ENCODE results near the gene SUN3. TPM values are rescaled to one million over a fixed set of nuclear protein-coding genes. Genes with fewer than 3 reads are reported as not detected.

The SUN3 gene
- total and polyA plus RNA-seq, 9 of the 15 experiments (the other 6 are each of a cell fraction or from before 2014, with no cell fraction given), result 0.04 to 0.06 TPM; not detected in 7

DNA sequence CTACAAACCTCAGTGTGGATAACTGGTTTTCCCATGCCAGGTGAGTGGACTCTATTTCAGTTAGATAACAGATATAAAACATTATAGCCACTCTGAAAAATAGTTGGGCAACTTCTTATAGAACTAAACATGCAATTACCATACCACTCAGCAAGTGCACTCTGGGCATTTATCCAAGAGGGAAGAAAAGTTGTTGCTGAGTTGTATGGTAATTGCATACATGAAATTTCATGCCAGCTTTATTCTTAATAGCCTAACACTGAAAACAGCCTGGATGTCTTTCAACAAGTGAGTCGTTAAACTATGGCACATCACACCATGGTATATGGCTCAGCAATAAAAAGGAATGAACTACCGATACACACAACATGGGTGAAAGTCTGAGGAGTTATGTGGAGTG, 49.6 kb upstream of the SUN3 start:
- Histone ChIP-seq H3K27me3 (ENCODE audit: control insufficient read depth in 2 of 2, insufficient read depth in 2 of 2, low read length in 2 of 2) (peaks cover 0 to 2% of the 10 kb centered on the region in 2 experiments; a peak in 1 of 5 replicates), H3K27ac (ENCODE audit: extremely low read depth, low read depth, low read length) (no peak overlapping the region), H3K9me1 (ENCODE audit: control insufficient read depth, insufficient read depth, low read length) (no peaks in the 10 kb centered on the region), H3K79me2 (ENCODE audit: control insufficient read depth, insufficient read depth, low read length) (no peaks in the 10 kb centered on the region), H3K4me3 (no peak overlapping the region), H3K9ac (ENCODE audit: insufficient read depth in 1 of 2, low read depth in 2 of 2, low read length in 2 of 2) (no peak overlapping the region), H2AFZ (ENCODE audit: low read depth, low read length) (no peak overlapping the region), H4K20me1 (replicated peaks; ENCODE audit: control insufficient read depth, insufficient read depth, low read length) (0 out of 2 replicates have a peak, but pooled peaks cover 4% of the 10 kb centered on the region), H3K9me3 (replicated peaks; ENCODE audit: control insufficient read depth, insufficient read depth, low read depth, low read length) (no peaks in the 10 kb centered on the region), H3K4me1 (replicated peaks in 1 of 2; ENCODE audit: control insufficient read depth in 2 of 2, insufficient read depth in 2 of 2, low read length in 2 of 2) (no peaks in the 10 kb centered on the region), H3K4me2 (ENCODE audit: insufficient read depth, low read length) (no peak overlapping the region), H3K36me3 (ENCODE audit: control insufficient read depth, insufficient read depth, low read length) (no peaks in the 10 kb centered on the region)
- ATAC-seq, result no peak
- CTCF ChIA-PET (ENCODE audit: low intra/inter-chr PET ratio), result no interaction called here
- intact Hi-C loops (cut with micrococcal nuclease) (no loop called here), in situ Hi-C loops (cut with MboI) (no loop called here)
- FAIRE-seq, result no peak
- TF ChIP-seq ZNF224 (CRISPR knock-in tag; IDR thresholded peaks at IDR 0.05) (no peak), ZNF589 (CRISPR knock-in tag; IDR thresholded peaks at IDR 0.05; ENCODE audit: low read depth) (no peak), HDAC8 (tag; IDR thresholded peaks at IDR 0.05) (no peak), ZNF134 (CRISPR knock-in tag; conservative IDR thresholded peaks at IDR 0.05) (no peak), HEY1 (CRISPR knock-in tag; IDR thresholded peaks at IDR 0.05; ENCODE audit: borderline replicate concordance) (no peak), ZNF707 (CRISPR knock-in tag; conservative IDR thresholded peaks at IDR 0.05) (no peak), HDGF (IDR thresholded peaks at IDR 0.05) (no peak), MEF2A (IDR thresholded peaks at IDR 0.05; ENCODE audit: control insufficient read depth, low read depth, low read length) (no peak), SAFB2 (IDR thresholded peaks at IDR 0.05; ENCODE audit: borderline replicate concordance, low read depth, low read length, severe bottlenecking) (no peak), RFX7 (CRISPR knock-in tag; IDR thresholded peaks at IDR 0.05) (no peak), FOXM1 (IDR thresholded peaks at IDR 0.05; ENCODE audit: low read depth) (no peak), FOXM1 (CRISPR knock-in tag; IDR thresholded peaks at IDR 0.05; ENCODE audit: low read depth) (no peak), FOXK2 (conservative IDR thresholded peaks at IDR 0.05 in 1 of 2, IDR thresholded peaks at IDR 0.05 in 1 of 2; ENCODE audit: low read depth in 2 of 2) (no peak)
- TF ChIP-seq, protein P1, sequence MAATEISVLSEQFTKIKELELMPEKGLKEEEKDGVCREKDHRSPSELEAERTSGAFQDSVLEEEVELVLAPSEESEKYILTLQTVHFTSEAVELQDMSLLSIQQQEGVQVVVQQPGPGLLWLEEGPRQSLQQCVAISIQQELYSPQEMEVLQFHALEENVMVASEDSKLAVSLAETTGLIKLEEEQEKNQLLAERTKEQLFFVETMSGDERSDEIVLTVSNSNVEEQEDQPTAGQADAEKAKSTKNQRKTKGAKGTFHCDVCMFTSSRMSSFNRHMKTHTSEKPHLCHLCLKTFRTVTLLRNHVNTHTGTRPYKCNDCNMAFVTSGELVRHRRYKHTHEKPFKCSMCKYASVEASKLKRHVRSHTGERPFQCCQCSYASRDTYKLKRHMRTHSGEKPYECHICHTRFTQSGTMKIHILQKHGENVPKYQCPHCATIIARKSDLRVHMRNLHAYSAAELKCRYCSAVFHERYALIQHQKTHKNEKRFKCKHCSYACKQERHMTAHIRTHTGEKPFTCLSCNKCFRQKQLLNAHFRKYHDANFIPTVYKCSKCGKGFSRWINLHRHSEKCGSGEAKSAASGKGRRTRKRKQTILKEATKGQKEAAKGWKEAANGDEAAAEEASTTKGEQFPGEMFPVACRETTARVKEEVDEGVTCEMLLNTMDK (IDR thresholded peaks at IDR 0.05; ENCODE audit: borderline replicate concordance, insufficient read depth, low read depth, low read length, poor library complexity, severe bottlenecking), result no peak
- TF ChIP-seq, protein P2, sequence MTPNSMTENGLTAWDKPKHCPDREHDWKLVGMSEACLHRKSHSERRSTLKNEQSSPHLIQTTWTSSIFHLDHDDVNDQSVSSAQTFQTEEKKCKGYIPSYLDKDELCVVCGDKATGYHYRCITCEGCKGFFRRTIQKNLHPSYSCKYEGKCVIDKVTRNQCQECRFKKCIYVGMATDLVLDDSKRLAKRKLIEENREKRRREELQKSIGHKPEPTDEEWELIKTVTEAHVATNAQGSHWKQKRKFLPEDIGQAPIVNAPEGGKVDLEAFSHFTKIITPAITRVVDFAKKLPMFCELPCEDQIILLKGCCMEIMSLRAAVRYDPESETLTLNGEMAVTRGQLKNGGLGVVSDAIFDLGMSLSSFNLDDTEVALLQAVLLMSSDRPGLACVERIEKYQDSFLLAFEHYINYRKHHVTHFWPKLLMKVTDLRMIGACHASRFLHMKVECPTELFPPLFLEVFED (CRISPR knock-in tag; conservative IDR thresholded peaks at IDR 0.05), result no peak
- TF ChIP-seq, protein P3, sequence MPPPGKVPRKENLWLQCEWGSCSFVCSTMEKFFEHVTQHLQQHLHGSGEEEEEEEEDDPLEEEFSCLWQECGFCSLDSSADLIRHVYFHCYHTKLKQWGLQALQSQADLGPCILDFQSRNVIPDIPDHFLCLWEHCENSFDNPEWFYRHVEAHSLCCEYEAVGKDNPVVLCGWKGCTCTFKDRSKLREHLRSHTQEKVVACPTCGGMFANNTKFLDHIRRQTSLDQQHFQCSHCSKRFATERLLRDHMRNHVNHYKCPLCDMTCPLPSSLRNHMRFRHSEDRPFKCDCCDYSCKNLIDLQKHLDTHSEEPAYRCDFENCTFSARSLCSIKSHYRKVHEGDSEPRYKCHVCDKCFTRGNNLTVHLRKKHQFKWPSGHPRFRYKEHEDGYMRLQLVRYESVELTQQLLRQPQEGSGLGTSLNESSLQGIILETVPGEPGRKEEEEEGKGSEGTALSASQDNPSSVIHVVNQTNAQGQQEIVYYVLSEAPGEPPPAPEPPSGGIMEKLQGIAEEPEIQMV (tag; conservative IDR thresholded peaks at IDR 0.05; ENCODE audit: low read depth), result no peak
- POLR2A ChIA-PET, result no interaction called here
- WGBS (ENCODE audit: insufficient coverage, low coverage, missing lambda C conversion rate), result 0% methylated on average over 2 of the region's 2 CpGs
- BruUV-seq (replicated peaks), result no TSS peak
- no peak for DNase-seq (ENCODE audit: extremely low read depth in 1 of 4, low spot score in 3 of 4)
